Measurements from ENCODE around the gene MPO.

Gene MPO

GRCh38 chr17:58280480-58281217 is at the start of gene MPO:
Gene MPO (minus strand): TSS chr17:58280935. CDS start chr17:58280758, 177 bp downstream.
- TF ChIP-seq CTCF (IDR thresholded peaks at IDR 0.05; ENCODE audit: low read depth, low read length): no peak
- H3K4me3 ChIP-seq (replicated peaks in 1 of 2; ENCODE audit: low read depth in 2 of 2, low read length in 2 of 2): no peak within 1 kb of the TSS
- no peak for DNase-seq (ENCODE audit: low read depth in 2 of 2)

GRCh38 chr17:58329810-58330537 is 49.2 kb upstream of the MPO start:
- H3K4me3 ChIP-seq (replicated peaks in 1 of 2; ENCODE audit: low read depth in 2 of 2, low read length in 2 of 2): no peak overlapping the region
- TF ChIP-seq CTCF (IDR thresholded peaks at IDR 0.05; ENCODE audit: low read depth, low read length): no peak
- DNase-seq (ENCODE audit: low read depth in 2 of 2): no peak

- TF ChIP-seq CTCF (IDR thresholded peaks at IDR 0.05; ENCODE audit: low read depth, low read length): peak; percentile 2
- no peak overlapping the region for H3K4me3 ChIP-seq (replicated peaks in 1 of 2; ENCODE audit: low read depth in 2 of 2, low read length in 2 of 2)
- DNase-seq (ENCODE audit: low read depth in 2 of 2): no peak
Observed at GRCh38 chr17:58329035-58329809, 48.5 kb upstream of the MPO start.

- H3K4me3 ChIP-seq (replicated peaks in 1 of 2; ENCODE audit: low read depth in 2 of 2, low read length in 2 of 2): no peak within 1 kb of the TSS
- no peak for DNase-seq (ENCODE audit: low read depth in 2 of 2)
- no peak for TF ChIP-seq CTCF (IDR thresholded peaks at IDR 0.05; ENCODE audit: low read depth, low read length)
Observed at GRCh38 chr17:58328195-58329034, 47.7 kb upstream of the MPO start, which contains the start of gene TSPOAP1. Gene TSPOAP1 (minus strand): TSS chr17:58328795. CDS start chr17:58327920, 875 bp downstream.

GRCh38 chr17:58327363-58328194 is 46.8 kb upstream of the MPO start:
- no peak overlapping the region for H3K4me3 ChIP-seq (replicated peaks in 1 of 2; ENCODE audit: low read depth in 2 of 2, low read length in 2 of 2)
- TF ChIP-seq CTCF (IDR thresholded peaks at IDR 0.05; ENCODE audit: low read depth, low read length): no peak
- DNase-seq (ENCODE audit: low read depth in 2 of 2): no peak

Measured in cardiac fibroblast (primary cell).